ENCODE results near the gene ANTXR1. TPM values are rescaled to one million over a fixed set of nuclear protein-coding genes. Genes with fewer than 3 reads are reported as not detected.

Gene ANTXR1
- total and polyA plus RNA-seq, 11 donors, result 5.8 to 75.2 (median 23.3) TPM

DNA sequence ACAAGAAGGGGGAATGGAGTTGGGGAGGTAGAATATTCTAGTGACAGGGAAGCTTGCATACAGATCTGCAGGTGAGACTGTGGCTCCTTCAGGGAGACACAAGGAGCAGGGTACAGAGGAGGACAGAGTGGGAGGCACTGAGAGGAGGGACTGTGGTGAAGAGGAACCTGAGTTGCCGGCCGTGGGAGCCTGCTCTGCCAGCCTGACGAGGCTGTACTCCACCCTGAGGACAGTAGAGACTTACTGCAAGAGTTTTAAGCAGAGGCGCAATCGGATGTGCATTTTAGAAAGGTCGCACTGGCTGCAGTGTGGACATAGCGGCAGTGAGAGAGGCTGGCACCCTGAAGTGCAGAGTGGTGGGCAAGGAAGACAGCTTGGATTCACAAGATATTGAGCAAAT, 188.3 kb downstream of the ANTXR1 start:
- H3K27me3 ChIP-seq, result no peaks in the 10 kb centered on the region
- 84 to 96% (median 91%) methylated on average over 7 of the region's 7 CpGs for WGBS, 4 donors

DNA sequence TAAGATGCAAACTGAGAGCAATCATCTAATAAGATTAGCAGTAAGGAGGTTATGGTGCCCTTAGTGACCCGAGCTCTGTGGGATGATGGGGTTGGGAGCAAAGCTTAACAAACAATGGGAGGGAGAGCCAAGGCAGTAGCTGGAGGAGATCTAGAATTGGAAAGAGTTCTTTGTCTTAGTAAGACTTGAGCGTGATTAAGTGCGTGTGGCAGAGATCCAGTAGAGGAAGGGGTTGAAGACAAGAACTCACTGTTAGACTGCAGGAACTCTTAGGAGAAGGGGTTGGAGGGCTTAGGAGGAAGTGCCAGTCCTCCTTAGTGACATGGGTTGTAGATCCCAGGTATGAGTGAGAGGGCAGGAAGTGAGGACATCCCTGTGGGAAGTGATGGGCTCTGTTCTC, 189.3 kb downstream of the ANTXR1 start:
- 75 to 85% (median 79%) methylated on average over 3 of the region's 3 CpGs for WGBS, 4 donors
- DNase-seq (no peak), ATAC-seq (peak in 1 of 4 donors; percentile 49)

More for the DNA sequence above, 188.3 kb downstream of the ANTXR1 start:
- intact Hi-C loops (cut with DNase I), result no loop called here
- Histone ChIP-seq H3K9me3 (no peaks in the 10 kb centered on the region), H3K4me1 (peaks cover 0 to 45% (median 5%) of the 10 kb centered on the region in 12 donors), H3K4me3 (no peak overlapping the region), H3K36me3 (peaks cover 0 to 16% (median 0%) of the 10 kb centered on the region in 9 donors), H3K27ac (no peak overlapping the region)
- DNase-seq (no peak), ATAC-seq (no peak)
- TF ChIP-seq POLR2A (IDR thresholded peaks at IDR 0.05), result no peak
- TF ChIP-seq, protein P1, sequence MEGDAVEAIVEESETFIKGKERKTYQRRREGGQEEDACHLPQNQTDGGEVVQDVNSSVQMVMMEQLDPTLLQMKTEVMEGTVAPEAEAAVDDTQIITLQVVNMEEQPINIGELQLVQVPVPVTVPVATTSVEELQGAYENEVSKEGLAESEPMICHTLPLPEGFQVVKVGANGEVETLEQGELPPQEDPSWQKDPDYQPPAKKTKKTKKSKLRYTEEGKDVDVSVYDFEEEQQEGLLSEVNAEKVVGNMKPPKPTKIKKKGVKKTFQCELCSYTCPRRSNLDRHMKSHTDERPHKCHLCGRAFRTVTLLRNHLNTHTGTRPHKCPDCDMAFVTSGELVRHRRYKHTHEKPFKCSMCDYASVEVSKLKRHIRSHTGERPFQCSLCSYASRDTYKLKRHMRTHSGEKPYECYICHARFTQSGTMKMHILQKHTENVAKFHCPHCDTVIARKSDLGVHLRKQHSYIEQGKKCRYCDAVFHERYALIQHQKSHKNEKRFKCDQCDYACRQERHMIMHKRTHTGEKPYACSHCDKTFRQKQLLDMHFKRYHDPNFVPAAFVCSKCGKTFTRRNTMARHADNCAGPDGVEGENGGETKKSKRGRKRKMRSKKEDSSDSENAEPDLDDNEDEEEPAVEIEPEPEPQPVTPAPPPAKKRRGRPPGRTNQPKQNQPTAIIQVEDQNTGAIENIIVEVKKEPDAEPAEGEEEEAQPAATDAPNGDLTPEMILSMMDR (IDR thresholded peaks at IDR 0.05), result no peak

DNA sequence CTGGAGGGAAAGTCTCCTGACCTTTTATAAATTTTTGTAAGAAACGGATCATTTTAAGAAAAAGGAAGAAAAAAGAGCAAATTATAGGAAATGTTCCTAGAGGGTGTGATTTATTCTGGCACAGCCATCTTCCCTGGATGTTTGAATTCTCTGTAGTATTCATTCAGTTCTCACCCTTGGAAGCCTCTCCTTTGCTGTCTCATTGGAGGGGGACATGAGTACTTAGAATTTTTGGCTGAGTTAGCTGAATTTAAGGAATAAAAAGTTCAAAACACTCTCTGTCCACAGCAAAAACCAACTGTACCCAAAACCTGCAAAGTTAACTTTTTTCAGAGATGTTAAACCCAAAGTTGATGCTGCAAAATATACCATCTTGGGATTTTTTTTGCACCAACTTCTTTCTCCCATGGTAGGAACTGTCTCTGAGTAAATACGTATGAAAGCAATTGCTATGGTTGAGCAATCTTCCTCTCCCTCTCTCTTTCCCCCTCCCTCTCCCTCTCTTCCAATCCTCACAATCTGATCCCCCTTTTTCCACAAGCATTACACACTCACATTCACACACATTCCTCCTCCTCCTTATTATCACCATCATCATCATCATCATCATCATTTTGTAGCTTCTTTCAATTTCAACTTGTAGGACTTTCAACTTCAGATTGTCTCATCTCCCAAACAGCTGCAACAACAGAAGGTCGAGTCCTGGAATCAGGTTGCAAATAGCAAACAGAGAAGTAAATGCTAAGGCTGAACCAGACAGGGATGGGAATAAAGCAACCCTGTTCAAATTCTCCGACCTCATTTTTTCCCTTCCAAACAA, 190.4 kb downstream of the ANTXR1 start:
- ATAC-seq, result peak in 3 of 4 donors; percentile 33 to 70 (median 54)
- Histone ChIP-seq H3K27me3 (no peaks in the 10 kb centered on the region), H3K27ac (peak overlapping the region in 7 of 12 donors; percentile 7 to 39 (median 22)), H3K4me3 (no peak overlapping the region), H3K9me3 (peaks cover 0 to 8% (median 0%) of the 10 kb centered on the region in 12 donors), H3K36me3 (peaks cover 0 to 3% (median 0%) of the 10 kb centered on the region in 9 donors), H3K4me1 (peaks cover 0 to 43% (median 5%) of the 10 kb centered on the region in 12 donors)
- TF ChIP-seq, protein P1 (IDR thresholded peaks at IDR 0.05), result no peak
- TF ChIP-seq POLR2A (IDR thresholded peaks at IDR 0.05), result no peak
- no peak for DNase-seq
- intact Hi-C loops (cut with DNase I), result no loop called here
- WGBS, 4 donors, result 69 to 78% (median 74%) methylated on average over 4 of the region's 4 CpGs

More for the DNA sequence above, 189.3 kb downstream of the ANTXR1 start:
- intact Hi-C loops (cut with DNase I), result no loop called here
- H3K27ac ChIP-seq, result peak overlapping the region in 2 of 12 donors; percentile 7 to 9
- TF ChIP-seq, protein P1 (IDR thresholded peaks at IDR 0.05), result no peak
- no peak for TF ChIP-seq POLR2A (IDR thresholded peaks at IDR 0.05)
- H3K36me3 ChIP-seq, result peaks cover 0 to 11% (median 0%) of the 10 kb centered on the region in 9 donors
- H3K9me3 ChIP-seq, result peaks cover 0 to 3% (median 0%) of the 10 kb centered on the region in 12 donors
- no peaks in the 10 kb centered on the region for H3K27me3 ChIP-seq
- H3K4me1 ChIP-seq, result peaks cover 0 to 43% (median 5%) of the 10 kb centered on the region in 12 donors
- no peak overlapping the region for H3K4me3 ChIP-seq

DNA sequence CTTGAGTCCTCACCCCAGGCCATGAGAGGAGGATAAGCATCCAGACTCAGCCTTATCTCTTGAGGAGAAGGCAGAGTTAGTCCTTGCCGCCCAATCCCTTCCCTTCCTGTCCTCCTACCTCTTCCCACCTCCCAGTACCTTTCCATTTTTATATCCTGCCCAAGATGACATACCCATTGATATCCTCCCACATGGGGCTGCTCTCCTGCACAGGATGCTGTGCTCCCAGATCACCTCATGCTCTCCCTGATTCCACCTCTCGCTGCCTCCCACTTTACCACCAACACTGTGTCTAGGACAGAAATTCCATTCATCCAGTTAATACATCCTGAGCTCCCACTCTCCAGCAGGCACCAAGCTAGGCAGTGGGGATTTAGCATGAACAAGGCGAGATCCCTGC, 191.7 kb downstream of the ANTXR1 start:
- intact Hi-C loops (cut with DNase I), result no loop called here
- H3K36me3 ChIP-seq, result peaks cover 0 to 2% (median 0%) of the 10 kb centered on the region in 9 donors
- ATAC-seq, result no peak
- peak overlapping the region in 1 of 12 donors; percentile 22 for H3K27ac ChIP-seq
- DNase-seq, result no peak
- TF ChIP-seq, protein P1 (IDR thresholded peaks at IDR 0.05), result no peak
- TF ChIP-seq POLR2A (IDR thresholded peaks at IDR 0.05), result no peak
- 94 to 99% (median 96%) methylated on average over 3 of the region's 3 CpGs for WGBS, 4 donors
- H3K27me3 ChIP-seq, result no peaks in the 10 kb centered on the region
- peaks cover 0 to 8% (median 0%) of the 10 kb centered on the region in 12 donors for H3K9me3 ChIP-seq
- H3K4me3 ChIP-seq, result no peak overlapping the region
- H3K4me1 ChIP-seq, result peaks cover 0 to 42% (median 5%) of the 10 kb centered on the region in 12 donors
